Adrenal gland (tissue), 12 donors: ENCODE measurements around the gene RASAL1. TPM values are rescaled to one million over a fixed set of nuclear protein-coding genes. Genes with fewer than 3 reads are reported as not detected.

Experiments used
- DNase-seq, 7 donors: peaks; one replicate each; pipeline ENCODE4 v3.0.0-alpha.2; 2019 to 2020
- H3K27ac ChIP-seq, 5 donors: fragments of 200-600 bp; sonication (generic) in 4 of 5; 1 replicate in 3 of 5; 2 replicates in 2 of 5; pipeline versions ENCODE4 v1.5.1 to v1.8.0; 2016 to 2020; ENCODE audit warnings: mild to moderate bottlenecking in 1 of 5
- H3K27me3 ChIP-seq: fragments of 200-600 bp; 2 replicates; pipeline ENCODE4 v1.8.0; 2021
- H3K36me3 ChIP-seq, 2 donors: fragments of 200-600 bp; replicated peaks in 1 of 2; 1 replicate in 1 of 2; 2 replicates in 1 of 2; pipeline versions ENCODE4 v1.5.1 to v1.8.0; 2018 to 2022
- H3K4me1 ChIP-seq, 2 donors: fragments of 200-600 bp; replicated peaks in 1 of 2; 1 replicate in 1 of 2; 2 replicates in 1 of 2; pipeline versions ENCODE4 v1.5.1 to v1.8.0; 2018 to 2021
- H3K4me3 ChIP-seq, 4 donors: fragments of 200-600 bp; sonication (generic) in 3 of 4; one replicate each; pipeline ENCODE4 v1.5.1; 2016 to 2018
- H3K9me3 ChIP-seq, 3 donors: fragments of 200-600 bp; sonication (generic) in 1 of 3; replicated peaks in 1 of 3; 1 replicate in 2 of 3; 2 replicates in 1 of 3; pipeline versions ENCODE4 v1.5.1 to v1.8.0; 2016 to 2021
- CTCF ChIP-seq, 6 experiments: fragments of 450-650 bp in 4 of 6; fragments of 200-600 bp in 2 of 6; sonication (generic) in 1 of 6; IDR thresholded peaks; 1 replicate in 5 of 6; 2 replicates in 1 of 6; pipeline versions ENCODE4 v1.5.1 to v1.8.0; 2016 to 2021; ENCODE audit warnings: antibody characterized with exemption in 6 of 6, mild to moderate bottlenecking in 2 of 6, moderate library complexity in 1 of 6
- POLR2A ChIP-seq, 2 donors: fragments of 450-650 bp; IDR thresholded peaks; one replicate each; pipeline ENCODE4 v1.6.1; 2017; ENCODE audit warnings: antibody characterized with exemption in 2 of 2, mild to moderate bottlenecking in 2 of 2, moderate library complexity in 1 of 2
- WGBS, 4 donors: extraction: QIAGEN DNeasy Blood & Tissue Kit in 2 of 4; methylation state at CpG; one replicate each; pipeline versions ENCODE4 v1.1.5 to v1.1.7; 2013 to 2017; 5-methylcytosine and 5-hydroxymethylcytosine counted together
- intact Hi-C, 2 donors: fragments of 100-400 bp; cut with DNase I; formaldehyde crosslinking; loops; one replicate each; pipeline versions ENCODE4 v1.14.1 to v1.15.0; 2022 to 2023
- polyA plus RNA-seq, 3 donors: library from polyadenylated mRNA; stranded (reverse); fragments of 200-250 nt in 2 of 3; fragments of 350-450 nt in 1 of 3; fragmentation: Illumina TruSeq in 1 of 3; extraction: RNeasy Lipid Tissue Mini Kit (QIAGEN cat#74804) in 1 of 3; gene quantifications; one replicate each; pipeline ENCODE4 v1.2.3, GENCODE V29; 2013 to 2014
- total RNA-seq, 9 donors: library from RNA; depleted of rRNA in 4 of 9; stranded (reverse); fragments of >200 nt in 4 of 9; fragments of 120-200 nt in 1 of 9; fragmentation: NEBNext Ultra II Directional in 1 of 9; extraction: Animal tissue kit (Norgen Biotek cat#: 25700) in 1 of 9; gene quantifications; one replicate each; pipeline versions ENCODE4 v1.1.0 to v1.2.4, GENCODE V29; 2013 to 2023
- donor health status: healthy with polysubstance abuse.
- donor health status: Bipolar disorder and iron deficiency.
- donor health status: DM: yes; HTN: yes; CAD: no.
- donor health status: DM: no; HTN: no; CAD: no.
- donor health status: DM: no; HTN: no; CAD: no.
- donor health status: DM: yes; HTN: yes; CAD: no.

The RASAL1 gene
- total and polyA plus RNA-seq, 12 donors, result 22.6 to 90.4 (median 43.3) TPM

DNA sequence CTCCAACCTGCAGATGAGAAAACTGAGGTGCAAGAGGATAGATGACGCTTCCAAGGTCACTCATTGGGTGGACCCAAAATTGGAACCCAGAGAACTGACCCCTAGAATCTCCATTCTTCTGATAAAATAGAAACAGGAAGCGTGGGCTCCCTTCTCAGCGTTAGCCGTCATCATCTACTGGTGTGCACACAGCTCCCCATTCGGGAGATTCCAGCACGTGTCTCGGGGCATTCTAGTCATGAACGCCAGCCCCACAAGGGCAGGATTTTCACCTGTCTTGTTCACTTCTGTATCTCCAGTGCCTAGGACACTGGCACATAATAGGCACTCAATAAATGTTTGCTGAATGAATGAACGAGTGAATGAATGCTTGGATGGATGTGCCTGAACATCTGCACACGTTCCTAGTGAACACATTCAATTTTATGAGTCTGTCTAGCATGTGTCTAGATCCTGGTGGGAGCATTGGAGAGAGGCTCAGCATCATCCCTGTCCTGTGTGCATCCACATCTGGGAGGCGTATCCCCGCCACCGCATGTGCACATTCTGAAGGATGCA, 30.5 kb downstream of the RASAL1 start:
- Histone ChIP-seq H3K27ac (no peak overlapping the region), H3K36me3 (no peaks in the 10 kb centered on the region), H3K27me3 (no peaks in the 10 kb centered on the region), H3K4me3 (no peak overlapping the region), H3K4me1 (no peaks in the 10 kb centered on the region), H3K9me3 (no peaks in the 10 kb centered on the region)
- WGBS, 4 donors, result 75 to 89% (median 88%) methylated on average over 12 to 13 of the region's 13 CpGs
- DNase-seq, result no peak
- TF ChIP-seq CTCF (IDR thresholded peaks at IDR 0.05), result no peak
- no peak for TF ChIP-seq POLR2A (IDR thresholded peaks at IDR 0.05)
- intact Hi-C loops, result no loop called here

DNA sequence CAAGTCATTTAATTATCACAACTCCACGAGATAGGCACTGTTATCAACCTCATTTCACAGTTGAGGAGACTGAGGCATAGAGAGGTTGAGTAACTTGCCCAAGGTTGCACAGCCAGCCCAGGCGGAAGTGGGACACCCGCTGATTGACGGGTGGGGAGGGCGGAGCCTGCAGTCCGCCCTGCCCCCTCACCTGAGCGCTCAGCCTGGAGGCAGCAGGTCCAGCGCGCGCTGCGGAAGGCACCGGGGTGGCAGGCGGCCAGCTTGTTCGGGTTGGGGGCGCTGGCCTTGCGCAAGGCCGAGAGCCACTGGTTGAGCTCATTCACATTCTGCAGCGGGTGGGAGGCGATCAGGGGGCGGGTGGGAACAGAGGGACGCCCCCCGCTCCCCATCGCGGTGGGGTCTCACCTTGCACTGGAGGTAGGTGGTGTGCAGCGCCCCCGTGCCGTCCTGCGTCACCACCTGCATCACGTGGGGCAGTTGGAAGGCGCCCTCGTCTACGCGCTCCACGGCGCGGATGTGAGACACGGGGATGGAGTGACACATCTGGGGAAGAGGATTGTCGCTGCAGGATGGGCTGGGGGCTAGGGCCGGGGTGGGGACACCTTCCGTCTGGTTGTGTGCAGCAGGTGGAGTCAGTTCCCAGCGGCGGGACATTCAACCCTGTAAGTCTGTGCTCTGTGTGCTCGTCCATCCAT, 31.7 kb downstream of the RASAL1 start:
- intact Hi-C loops, result no loop called here
- WGBS, 4 donors, result 4 to 21% (median 12%) methylated on average over 11 to 43 of the region's 43 CpGs
- no peak for TF ChIP-seq CTCF (IDR thresholded peaks at IDR 0.05)
- TF ChIP-seq POLR2A (IDR thresholded peaks at IDR 0.05), result no peak
- H3K36me3 ChIP-seq, result no peaks in the 10 kb centered on the region
- no peaks in the 10 kb centered on the region for H3K27me3 ChIP-seq
- peak in 6 of 7 donors; percentile 34 to 59 (median 51) for DNase-seq
- H3K9me3 ChIP-seq, result no peaks in the 10 kb centered on the region
- H3K27ac ChIP-seq, result peak overlapping the region in 1 of 5 donors; percentile 7
- H3K4me1 ChIP-seq, result no peaks in the 10 kb centered on the region
- H3K4me3 ChIP-seq, result peak overlapping the region in 1 of 4 donors; percentile 10

DNA sequence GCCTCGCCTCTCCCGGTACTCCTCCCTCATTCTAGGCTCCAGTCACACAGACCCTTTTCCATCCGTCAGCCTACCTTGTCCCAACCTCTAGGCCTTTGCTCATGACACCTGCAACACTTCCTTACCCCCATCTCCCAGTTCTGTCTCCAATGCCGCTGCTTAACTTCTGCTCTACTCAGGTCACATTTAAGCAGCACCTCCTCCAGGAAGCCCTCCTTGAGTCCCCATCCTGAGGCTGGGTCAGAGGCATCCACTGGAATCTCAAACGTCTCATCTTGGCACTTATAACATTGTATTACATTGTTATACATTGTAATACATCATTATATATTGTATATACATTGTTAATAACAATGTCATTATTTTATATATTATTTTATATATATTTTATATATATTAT, 32.8 kb downstream of the RASAL1 start:
- no peak overlapping the region for H3K4me3 ChIP-seq
- intact Hi-C loops, result no loop called here
- DNase-seq, result no peak
- H3K9me3 ChIP-seq, result no peaks in the 10 kb centered on the region
- H3K27ac ChIP-seq, result no peak overlapping the region
- no peaks in the 10 kb centered on the region for H3K36me3 ChIP-seq
- no peaks in the 10 kb centered on the region for H3K4me1 ChIP-seq
- TF ChIP-seq POLR2A (IDR thresholded peaks at IDR 0.05) (no peak), CTCF (IDR thresholded peaks at IDR 0.05) (no peak)
- WGBS, 4 donors, result 86 to 89% (median 87%) methylated on average over 5 of the region's 5 CpGs
- H3K27me3 ChIP-seq, result no peaks in the 10 kb centered on the region

GRCh38 chr12:113101751-113102150, 33.8 kb downstream of the RASAL1 start:
- DNase-seq, result no peak
- H3K4me1 ChIP-seq, result no peaks in the 10 kb centered on the region
- TF ChIP-seq POLR2A (IDR thresholded peaks at IDR 0.05) (no peak), CTCF (IDR thresholded peaks at IDR 0.05) (no peak)
- H3K4me3 ChIP-seq, result no peak overlapping the region
- H3K36me3 ChIP-seq, result no peaks in the 10 kb centered on the region
- 77 to 88% (median 82%) methylated on average over 7 to 10 of the region's 10 CpGs for WGBS, 4 donors
- no peak overlapping the region for H3K27ac ChIP-seq
- no peaks in the 10 kb centered on the region for H3K27me3 ChIP-seq
- no peaks in the 10 kb centered on the region for H3K9me3 ChIP-seq
- intact Hi-C loops, result no loop called here
